IPS DF 19.7 (cell line): Measurements from ENCODE around the gene THRA.

Experiments used
- DNase-seq: peaks from one replicate; pipeline ENCODE4 v3.0.0-alpha.2; 2013; ENCODE audit warnings: low read depth, low spot score

Gene THRA

DNA sequence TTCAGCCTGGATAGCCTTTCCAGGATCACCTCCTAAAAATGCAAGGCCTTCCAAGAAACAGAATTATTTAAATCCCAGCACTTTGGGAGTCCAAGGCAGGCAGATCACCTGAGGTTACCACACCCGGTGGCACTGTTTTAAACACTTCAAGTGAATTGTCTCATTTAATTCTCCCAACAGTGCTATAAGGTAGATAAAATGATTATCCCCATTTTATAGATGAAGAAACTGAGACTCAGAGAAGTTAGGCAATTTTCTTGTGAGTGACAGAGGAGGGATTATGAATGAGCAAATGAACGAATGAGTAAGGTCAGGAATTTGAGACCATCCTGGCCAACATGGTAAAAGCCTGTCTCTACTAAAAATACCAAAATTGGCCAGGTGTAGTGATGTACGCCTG lies 16.8 kb downstream of the THRA start:
- DNase-seq = no peak

DNA sequence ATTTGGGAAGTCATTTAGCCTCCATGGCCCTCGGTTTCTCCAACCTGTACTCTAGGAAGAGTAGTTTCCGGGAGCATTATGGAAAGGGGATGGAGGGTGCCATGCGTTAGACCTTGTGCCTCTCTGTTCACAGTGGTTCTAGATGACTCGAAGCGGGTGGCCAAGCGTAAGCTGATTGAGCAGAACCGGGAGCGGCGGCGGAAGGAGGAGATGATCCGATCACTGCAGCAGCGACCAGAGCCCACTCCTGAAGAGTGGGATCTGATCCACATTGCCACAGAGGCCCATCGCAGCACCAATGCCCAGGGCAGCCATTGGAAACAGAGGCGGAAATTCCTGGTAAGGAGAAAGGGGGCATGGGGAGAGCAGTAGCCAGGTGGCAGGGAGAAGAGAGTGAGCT lies 21.7 kb downstream of the THRA start:
- no peak for DNase-seq

DNA sequence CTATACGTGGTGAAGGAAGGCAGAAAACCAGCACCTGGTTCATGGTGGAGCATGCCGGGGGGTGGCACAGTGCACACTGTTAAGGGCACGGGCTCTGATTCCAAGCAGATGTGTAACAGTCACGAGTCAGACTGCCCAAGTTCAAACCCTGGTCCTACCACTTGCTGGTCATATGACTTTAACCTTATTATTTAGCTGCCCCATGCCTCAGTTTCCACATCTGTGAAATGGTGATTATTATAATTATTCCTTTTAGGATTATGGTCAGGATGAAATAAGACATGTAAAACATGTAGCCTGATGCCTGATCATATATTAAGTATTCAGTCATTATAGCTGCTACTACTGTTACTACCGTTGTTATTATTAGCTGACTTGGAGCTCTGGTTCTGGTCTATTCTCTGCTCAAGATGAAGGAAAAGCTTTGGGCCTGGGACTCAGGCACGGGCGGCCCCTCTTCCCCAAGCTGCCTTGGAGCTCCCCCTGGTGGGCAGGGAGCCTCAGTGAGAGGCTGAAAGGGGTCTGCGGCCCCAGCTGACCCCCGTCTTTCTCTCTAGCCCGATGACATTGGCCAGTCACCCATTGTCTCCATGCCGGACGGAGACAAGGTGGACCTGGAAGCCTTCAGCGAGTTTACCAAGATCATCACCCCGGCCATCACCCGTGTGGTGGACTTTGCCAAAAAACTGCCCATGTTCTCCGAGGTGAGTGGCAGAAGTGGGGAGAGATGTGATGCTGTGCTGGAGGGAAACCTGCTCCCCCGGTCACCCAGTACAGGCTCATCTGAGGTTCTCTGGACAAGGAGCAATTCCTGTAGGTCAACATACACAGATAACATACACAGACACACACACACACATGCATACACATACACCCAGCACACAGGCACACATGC lies 23.6 kb downstream of the THRA start:
- no peak for DNase-seq

DNA sequence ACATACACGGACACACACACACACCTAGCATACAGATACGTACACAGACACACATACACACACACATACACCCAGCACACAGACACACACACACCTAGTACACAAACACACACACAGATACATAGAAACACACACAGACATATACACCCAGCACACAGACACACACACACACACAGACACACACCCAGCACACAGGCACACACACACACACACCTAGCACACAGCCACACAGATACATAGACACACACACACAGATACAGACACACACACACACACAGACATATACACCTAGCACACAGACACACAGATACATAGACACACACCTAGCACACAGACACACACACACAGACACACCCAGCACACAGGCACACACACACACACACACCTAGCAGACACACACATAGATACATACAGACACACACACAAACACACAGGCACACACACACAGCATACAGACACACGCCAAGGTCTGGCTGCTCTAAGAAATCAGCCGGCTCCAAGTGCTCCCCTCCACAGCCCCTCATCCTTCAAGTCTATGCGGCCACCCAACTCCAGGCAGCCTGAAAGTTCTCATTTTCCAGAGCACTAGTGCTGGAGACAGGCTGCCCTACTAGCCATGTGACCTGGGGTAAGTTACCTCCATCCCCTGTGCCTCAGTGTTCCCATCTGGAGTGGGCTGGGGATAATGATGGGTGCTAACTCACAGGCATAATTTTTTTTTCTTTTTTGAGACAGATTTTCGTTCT lies 24.5 kb downstream of the THRA start:
- DNase-seq = no peak

DNA sequence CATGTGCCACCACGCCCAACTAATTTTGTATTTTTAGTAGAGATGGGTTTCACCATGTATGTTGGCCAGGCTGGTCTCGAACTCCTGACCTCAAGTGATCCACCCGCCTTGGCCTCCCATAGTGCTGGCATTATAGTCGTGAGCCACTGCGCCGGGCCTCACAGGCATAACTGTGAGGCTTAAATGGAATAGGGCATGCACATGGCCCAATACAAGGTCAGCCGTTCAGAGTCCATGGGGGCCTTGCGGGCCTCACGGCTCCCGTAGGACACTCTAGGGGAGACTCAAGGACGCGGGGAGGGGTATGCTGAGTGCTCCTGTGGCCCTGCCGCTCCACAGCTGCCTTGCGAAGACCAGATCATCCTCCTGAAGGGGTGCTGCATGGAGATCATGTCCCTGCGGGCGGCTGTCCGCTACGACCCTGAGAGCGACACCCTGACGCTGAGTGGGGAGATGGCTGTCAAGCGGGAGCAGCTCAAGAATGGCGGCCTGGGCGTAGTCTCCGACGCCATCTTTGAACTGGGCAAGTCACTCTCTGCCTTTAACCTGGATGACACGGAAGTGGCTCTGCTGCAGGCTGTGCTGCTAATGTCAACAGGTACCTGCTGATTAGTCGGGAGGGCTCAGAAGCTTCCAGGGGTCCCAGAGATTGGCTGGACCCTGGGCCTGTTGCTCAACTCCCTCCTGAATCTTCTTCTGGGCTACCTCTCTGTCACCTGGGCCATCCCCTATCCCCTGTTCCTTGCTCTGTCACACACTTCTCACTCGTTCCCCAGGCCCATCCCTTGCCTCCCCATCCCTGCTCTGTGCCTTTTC lies 25.3 kb downstream of the THRA start:
- DNase-seq = no peak

DNA sequence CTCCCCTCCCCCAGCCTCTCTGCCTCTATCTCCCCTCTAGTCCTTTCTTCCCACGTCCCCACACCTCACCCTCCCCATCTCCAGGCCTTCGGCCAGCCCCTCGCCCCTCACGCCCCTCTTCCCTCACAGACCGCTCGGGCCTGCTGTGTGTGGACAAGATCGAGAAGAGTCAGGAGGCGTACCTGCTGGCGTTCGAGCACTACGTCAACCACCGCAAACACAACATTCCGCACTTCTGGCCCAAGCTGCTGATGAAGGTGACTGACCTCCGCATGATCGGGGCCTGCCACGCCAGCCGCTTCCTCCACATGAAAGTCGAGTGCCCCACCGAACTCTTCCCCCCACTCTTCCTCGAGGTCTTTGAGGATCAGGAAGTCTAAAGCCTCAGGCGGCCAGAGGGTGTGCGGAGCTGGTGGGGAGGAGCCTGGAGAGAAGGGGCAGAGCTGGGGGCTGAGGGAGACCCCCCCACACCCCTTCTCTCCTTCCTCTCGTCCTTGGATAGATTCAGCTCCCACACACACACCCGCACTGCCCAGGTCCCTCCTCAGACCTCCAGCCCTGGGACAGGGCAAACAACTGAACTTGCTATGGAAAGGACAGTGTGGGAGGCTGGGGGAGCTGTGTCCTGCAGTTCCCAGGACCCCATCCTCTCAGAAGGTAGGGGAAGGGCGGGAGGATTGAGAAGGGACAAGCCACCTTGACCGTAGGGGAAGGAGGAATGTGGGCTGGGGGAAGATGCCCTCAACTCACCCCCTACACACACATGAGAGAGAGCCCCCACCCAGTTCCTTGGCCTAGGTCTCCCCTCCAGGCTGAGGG lies 26.5 kb downstream of the THRA start:
- no peak for DNase-seq

DNA sequence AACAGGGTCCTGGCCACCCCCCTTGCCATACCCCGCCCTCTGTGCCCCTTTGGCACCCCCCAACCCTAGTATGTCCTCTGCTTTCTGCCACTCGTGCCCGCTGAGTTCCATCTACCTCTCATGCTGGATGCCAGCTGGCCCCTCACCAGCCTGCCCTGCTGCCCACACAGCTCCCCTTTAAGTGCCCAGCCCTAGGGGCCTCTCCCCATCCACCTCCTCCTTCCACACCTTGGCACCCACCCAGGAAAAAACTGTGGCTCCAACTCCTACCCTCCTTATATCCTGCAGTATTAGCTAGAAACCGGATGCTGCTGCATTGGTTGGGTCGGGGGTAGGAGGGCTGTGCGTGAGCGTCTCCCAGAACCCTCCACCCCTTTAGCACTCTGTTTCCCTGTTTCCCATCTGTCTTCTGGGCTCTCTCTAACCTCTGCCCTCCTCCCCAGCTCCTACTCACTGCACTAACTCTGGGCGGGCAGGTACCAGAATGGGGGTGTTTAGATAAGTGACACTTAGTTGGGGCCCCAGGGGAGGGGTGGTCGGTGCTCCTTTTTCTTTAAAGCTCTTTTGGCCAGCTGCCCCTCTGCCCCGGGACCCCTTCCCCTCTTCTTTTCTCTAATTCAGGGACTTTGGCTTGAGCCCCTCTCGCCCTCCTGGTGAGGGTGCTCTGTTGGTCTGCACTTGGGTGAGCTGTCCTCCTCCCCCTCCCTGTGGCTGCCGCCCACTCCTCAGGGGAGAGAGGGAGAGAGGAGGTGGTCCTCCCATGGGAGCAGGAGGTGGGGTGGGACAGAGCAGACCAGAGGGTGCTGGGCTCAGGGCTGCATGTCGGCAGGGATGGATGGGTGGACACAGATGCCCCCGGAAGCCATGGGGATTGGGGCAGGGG lies 27.7 kb downstream of the THRA start:
- DNase-seq = no peak

DNA sequence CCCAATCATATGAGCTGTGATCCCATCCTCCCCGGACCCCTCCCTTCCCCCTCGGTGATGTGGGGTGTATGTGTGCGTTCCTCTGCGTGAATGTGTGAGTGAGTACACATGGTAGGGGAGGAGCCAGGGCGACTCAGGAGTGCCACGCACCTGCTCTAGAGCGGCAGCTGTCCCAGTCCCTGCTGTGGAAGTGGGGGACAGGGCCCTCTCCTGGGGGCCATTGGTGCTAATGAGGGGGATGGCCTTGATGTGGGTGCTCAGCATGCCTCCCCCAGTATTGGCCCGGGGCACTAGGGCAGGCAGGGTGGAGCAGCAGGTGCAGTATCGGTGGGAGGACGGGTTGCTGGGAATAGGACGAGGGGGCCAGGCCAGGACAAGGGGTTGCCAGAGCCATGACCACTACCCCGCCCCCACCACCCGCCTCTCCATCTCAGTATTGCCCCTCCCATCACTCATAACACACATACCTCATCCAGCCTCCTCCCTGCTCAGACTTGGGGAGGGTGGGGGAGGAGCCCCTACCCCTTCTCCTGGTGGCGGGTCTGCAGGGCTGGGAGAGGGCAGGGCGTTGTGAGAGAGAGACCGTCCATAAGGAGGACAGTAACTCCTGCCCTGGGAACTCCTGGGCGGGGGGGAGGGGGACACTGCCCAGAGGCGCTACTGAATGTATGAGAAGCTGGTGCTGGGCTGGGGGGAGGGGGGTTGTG lies 29.1 kb downstream of the THRA start:
- DNase-seq = no peak

DNA sequence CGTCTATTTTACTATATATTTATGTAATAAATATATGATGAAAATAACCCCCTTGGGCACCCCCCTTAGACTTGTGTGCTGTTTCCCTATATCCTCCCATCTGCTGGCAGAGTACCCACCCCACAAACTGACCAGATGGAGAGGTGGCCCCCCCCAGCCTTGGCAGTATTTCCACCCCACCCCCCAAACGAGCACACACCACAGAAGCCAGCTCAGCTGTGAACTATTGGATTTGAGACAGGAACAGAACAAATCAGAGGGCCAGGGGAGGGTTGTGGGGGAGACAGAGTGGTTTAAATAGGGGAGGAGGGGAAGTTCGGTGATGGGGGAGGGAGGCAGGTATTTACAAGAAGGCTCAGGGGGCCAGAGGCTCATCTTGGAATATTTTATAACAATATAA lies 29.8 kb downstream of the THRA start:
- no peak for DNase-seq

DNA sequence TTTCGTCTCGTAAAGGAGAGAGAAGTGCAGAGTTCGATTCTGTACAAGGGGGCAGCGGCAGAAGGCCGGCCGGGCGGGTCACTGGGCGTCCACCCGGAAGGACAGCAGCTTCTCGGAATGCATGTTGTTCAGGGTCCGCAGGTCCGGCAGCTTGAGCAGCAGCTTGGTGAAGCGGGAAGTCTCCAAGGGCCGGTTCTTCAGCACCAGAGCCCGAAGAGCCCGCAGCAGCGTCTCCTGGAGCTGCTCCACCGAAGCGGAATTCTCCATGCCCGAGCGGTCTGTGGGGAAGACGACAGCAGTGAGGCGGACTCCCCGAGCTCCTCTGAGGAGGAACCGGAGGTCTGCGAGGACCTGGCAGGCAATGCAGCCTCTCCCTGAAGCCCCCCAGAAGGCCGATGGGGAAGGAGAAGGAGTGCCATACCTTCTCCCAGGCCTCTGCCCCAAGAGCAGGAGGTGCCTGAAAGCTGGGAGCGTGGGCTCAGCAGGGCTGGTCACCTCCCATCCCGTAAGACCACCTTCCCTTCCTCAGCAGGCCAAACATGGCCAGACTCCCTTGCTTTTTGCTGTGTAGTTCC lies 30.3 kb downstream of the THRA start:
- DNase-seq = no peak

DNA sequence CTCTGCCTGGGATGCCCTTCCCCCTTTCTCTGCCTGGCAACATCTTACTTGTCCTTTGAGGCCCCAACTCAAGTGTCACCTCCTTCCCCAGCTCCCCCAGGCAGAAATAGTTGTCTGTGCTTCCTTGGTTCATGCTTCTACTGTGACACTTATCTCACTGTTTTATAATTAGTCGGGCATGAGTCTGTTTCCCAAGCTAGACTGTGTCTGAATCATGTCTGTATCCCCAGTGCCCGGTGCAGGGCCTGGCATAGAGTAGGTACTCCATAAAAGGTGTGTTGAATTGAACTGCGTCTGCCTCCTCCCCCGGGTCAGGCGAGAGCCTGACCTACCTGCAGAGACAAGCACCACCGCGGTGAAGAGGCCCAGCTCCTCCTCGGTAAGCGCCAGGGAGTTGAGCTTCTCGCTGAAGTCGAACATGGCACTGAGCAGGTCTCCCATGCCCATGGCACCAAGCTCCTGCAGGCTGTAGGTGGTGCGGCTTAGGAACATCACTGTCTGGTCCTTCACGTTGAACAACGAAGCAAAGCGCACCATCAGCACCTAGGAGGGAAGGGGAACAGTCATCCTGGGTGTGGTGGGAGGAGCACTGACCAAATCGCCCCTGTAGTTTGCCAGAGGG lies 30.9 kb downstream of the THRA start:
- DNase-seq = no peak

DNA sequence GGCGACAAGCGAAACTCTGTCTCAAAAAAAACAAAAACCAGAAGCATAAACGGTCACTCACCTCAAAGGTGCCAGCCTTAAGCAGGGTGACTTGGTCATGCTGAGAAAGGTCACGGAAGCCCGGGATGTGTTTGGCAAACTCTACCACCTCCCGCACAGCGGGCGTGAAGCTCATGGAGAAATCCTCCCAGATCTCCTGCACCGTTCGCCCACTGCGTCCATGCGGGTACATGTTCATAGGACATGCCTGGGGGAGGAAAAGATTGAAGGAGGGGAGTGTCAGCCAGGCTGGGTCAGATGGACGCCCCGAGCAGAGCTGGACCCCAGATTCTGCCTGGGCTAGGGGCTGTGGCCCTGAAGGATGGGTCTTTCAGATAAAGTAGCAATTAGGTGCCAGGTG lies 32.1 kb downstream of the THRA start:
- no peak for DNase-seq

DNA sequence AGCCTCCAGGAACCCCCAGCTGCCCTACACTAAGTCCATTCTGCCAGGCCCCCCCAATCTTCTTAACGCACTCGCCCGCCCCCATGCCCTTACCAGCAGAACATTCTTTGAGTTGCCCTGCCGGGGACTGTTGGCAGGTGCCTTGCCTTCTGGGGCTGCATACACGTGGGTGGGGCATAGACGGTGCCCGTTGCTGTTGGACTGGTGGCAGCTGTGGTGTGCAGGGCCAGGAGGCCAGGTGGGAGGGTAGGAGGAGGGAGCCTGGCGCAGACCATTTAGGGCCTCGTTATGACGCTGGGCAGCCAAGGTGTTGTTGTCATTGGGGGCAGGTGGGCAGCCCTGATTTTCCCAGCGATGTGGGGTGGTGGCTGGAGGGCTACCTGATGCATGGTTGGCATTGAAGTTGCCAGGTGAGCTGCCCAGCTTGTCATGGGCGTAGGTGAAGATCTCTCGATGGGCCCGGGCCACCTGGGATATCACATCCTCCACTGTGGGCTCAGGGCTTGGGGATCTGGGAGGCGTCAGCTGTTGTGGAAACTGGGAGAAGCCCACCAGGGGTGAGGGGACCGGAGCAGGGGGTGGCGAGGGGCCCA lies 32.7 kb downstream of the THRA start:
- no peak for DNase-seq

DNA sequence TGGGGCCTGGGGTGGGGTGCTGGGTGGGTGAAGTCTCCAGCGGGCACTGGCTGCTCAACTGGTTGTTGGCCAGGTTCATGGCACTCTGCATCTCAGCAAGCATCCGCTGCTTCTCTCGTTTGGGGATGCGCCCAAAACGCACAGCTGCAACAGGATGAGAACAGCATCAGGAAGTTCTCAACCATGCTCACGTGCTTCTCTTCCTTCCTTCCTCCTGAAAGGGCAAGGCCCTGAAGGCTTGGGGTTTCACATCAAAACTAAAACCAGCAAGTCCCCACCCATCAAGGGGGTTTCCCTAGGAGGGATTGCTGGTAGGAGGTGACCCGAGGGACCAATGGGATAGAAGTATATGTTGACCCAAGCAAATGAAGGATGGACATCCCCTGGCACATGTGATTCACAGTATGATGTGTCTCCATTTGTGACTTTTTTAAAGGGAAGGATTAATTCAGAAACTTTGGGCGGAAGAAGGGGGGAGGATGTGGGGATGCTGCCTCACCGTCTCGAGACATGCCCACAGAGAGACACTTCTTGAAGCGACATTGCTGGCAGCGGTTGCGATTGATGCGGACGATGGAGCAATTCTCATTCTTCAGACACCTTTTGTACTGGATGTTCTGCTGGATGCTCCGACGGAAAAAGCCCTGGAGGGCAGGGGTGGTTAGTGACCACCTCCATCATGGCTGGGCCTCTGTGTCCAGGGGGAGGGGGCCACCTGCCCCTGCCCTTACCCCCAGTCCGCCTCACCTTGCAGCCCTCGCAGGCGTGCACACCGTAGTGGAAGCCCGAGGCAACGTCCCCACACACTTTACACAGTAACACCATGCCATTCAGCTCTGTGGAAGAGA lies 33.4 kb downstream of the THRA start:
- DNase-seq = no peak

DNA sequence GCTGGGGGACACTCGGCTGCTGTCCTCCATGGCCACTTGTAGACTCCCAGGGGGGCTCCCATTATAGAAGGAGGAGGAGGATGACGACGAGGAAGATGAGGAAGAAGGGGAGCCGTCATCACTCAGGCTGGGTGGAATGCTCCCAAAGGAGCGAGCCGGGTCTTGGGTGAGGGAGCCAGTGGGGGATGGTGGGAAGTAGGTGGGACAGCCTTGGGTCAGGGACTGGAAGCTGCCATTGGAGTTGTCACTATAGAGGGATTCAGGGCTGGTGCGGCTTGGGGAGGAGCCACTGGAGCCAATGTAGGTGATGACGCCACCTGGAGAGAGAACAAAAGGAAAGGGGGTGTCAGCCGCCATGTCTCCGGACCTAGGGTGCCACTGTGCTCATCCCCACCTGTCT lies 34.3 kb downstream of the THRA start:
- DNase-seq = no peak

DNA sequence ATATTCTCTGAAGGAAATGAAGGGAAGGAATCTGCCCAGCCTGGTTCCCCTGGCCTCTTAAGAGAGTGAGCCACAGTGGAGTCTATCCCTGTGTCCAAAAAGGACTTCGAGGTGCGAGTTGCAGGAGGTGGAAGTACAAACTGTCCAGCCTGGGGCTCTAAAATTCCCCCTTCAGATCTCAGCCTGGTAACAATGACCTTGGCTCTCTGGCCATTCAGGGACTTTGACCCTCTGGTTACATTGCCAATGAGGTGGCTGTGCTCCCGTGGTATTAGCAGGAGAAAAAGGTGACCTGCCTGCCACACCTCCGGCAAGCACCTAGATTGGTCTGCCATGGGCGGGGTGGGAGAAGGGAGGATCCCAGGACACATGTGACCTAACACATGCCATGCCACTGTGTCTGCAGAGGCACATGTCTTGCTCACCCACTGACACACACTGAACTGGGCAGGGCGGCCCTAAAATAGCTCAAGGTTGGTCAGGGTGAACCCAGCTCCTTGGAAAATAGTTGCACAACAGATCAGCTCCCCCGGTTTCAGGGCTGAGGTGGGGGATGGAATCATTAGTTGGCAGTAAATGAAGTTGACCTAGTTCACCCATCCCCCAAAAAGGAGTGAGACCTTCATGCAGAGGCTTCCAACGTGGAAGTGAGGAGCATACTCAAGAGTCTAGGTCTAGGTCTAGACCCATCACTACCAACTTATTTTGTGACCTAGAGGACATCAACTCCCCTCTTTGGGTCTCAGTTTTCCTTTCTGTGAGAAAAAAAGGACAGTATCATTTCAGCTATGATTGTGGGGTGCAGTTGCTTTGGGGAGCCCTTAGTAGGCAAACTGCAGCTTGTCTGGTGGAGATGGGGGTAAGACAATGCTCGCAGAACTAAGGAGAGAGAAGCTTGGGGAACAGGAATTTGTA lies 35.4 kb downstream of the THRA start:
- no peak for DNase-seq
